ENCODE measurements around the gene SMPD4. TPM values are rescaled to one million over a fixed set of nuclear protein-coding genes. Genes with fewer than 3 reads are reported as not detected.
"Not testable (repeated sequence)": the region's sequence is repeated elsewhere in the genome, so short reads cannot be mapped to it uniquely, and the experiment has no call there.

Gene SMPD4
- total RNA-seq, 2 donors from 2014 or later: 81.6 to 93.9 TPM

- H3K36me3 ChIP-seq (ENCODE audit: control insufficient read depth, insufficient read depth, low read length): peaks cover 9% of the 10 kb centered on the region
- H3K9me3 ChIP-seq (ENCODE audit: control insufficient read depth, low read length): no peaks in the 10 kb centered on the region
- peak overlapping the region; percentile 97 for H3K4me3 Mint-ChIP-seq
- no peaks in the 10 kb centered on the region for H3K9me3 Mint-ChIP-seq
- TF ChIP-seq CTCF (conservative IDR thresholded peaks at IDR 0.05): no peak
- H3K27ac Mint-ChIP-seq: no peak overlapping the region
- H3K27me3 ChIP-seq (ENCODE audit: control insufficient read depth, insufficient read depth, low read length, poor library complexity, severe bottlenecking): no peaks in the 10 kb centered on the region
- H3K27ac ChIP-seq (ENCODE audit: low read depth, low read length): peak overlapping the region; percentile 49
- no peaks in the 10 kb centered on the region for H3K27me3 Mint-ChIP-seq (ENCODE audit: insufficient read depth)
- peak; percentile 60 for DNase-seq
- H3K4me3 ChIP-seq (ENCODE audit: low read length): peak overlapping the region; percentile 78
- H3K4me1 ChIP-seq (ENCODE audit: control insufficient read depth, insufficient read depth, low read length): no peaks in the 10 kb centered on the region
- H3K36me3 Mint-ChIP-seq (ENCODE audit: low read depth): peaks cover 10% of the 10 kb centered on the region
- peaks cover 10% of the 10 kb centered on the region for H3K4me1 Mint-ChIP-seq
- WGBS, 2 experiments (ENCODE audit: insufficient coverage in 1 of 2, insufficient read length in 1 of 2): 77 to 80% methylated on average over 7 to 26 of the region's 26 CpGs
- no peak overlapping the region for H3K9ac ChIP-seq (ENCODE audit: extremely low read depth, low read length, poor library complexity, severe bottlenecking)
Observed at GRCh38 chr2:130183512-130184373, 2.3 kb upstream of the SMPD4 start.

GRCh38 chr2:130182826-130183511, 1.6 kb upstream of the SMPD4 start:
- not testable (repeated sequence) for H3K27ac ChIP-seq (ENCODE audit: low read depth, low read length); H3K27ac Mint-ChIP-seq; H3K4me1 ChIP-seq (ENCODE audit: control insufficient read depth, insufficient read depth, low read length); H3K9me3 ChIP-seq (ENCODE audit: control insufficient read depth, low read length); H3K9me3 Mint-ChIP-seq; H3K27me3 ChIP-seq (ENCODE audit: control insufficient read depth, insufficient read depth, low read length, poor library complexity, severe bottlenecking); DNase-seq; H3K4me1 Mint-ChIP-seq; H3K27me3 Mint-ChIP-seq (ENCODE audit: insufficient read depth)
- 40 to 60% methylated on average over 5 to 23 of the region's 23 CpGs for WGBS, 2 experiments (ENCODE audit: insufficient coverage in 1 of 2, insufficient read length in 1 of 2)
- Histone ChIP-seq H3K9ac (ENCODE audit: extremely low read depth, low read length, poor library complexity, severe bottlenecking) (peak overlapping the region; percentile 34), H3K36me3 (ENCODE audit: control insufficient read depth, insufficient read depth, low read length) (peaks cover 11% of the 10 kb centered on the region), H3K4me3 (ENCODE audit: low read length) (peak overlapping the region; percentile 78)
- H3K4me3 Mint-ChIP-seq: peak overlapping the region; percentile 97
- H3K36me3 Mint-ChIP-seq (ENCODE audit: low read depth): peaks cover 13% of the 10 kb centered on the region

- DNase-seq: peak; percentile 94
- Histone ChIP-seq H3K9ac (ENCODE audit: extremely low read depth, low read length, poor library complexity, severe bottlenecking) (peak within 1 kb of the TSS; percentile 95), H3K4me3 (ENCODE audit: low read length) (peak within 1 kb of the TSS; percentile 98), H3K27ac (ENCODE audit: low read depth, low read length) (peak within 1 kb of the TSS; percentile 73), H3K36me3 (ENCODE audit: control insufficient read depth, insufficient read depth, low read length) (peaks cover 16% of the 10 kb centered on the region)
- not testable (repeated sequence) for H3K4me1 Mint-ChIP-seq; H3K4me1 ChIP-seq (ENCODE audit: control insufficient read depth, insufficient read depth, low read length); H3K27me3 ChIP-seq (ENCODE audit: control insufficient read depth, insufficient read depth, low read length, poor library complexity, severe bottlenecking); H3K9me3 ChIP-seq (ENCODE audit: control insufficient read depth, low read length); H3K9me3 Mint-ChIP-seq; H3K27me3 Mint-ChIP-seq (ENCODE audit: insufficient read depth)
- Mint-ChIP-seq H3K36me3 (ENCODE audit: low read depth) (peaks cover 16% of the 10 kb centered on the region), H3K4me3 (peak within 1 kb of the TSS; percentile 97), H3K27ac (peak within 1 kb of the TSS; percentile 99)
- TF ChIP-seq CTCF (conservative IDR thresholded peaks at IDR 0.05): peak; percentile 85
- WGBS, 2 experiments (ENCODE audit: insufficient coverage in 1 of 2, insufficient read length in 1 of 2): 0% methylated on average over 16 to 75 of the region's 86 CpGs
Observed at GRCh38 chr2:130181880-130182682, 679 bp upstream of the SMPD4 start, which contains the start of gene MZT2B. Gene MZT2B, plus strand, starts transcription at chr2:130182262. Its CDS starts 21 bp downstream, at chr2:130182283.

GRCh38 chr2:130180404-130181324, 738 bp downstream of the SMPD4 start:
- H3K27me3 ChIP-seq (ENCODE audit: control insufficient read depth, insufficient read depth, low read length, poor library complexity, severe bottlenecking); H3K9me3 ChIP-seq (ENCODE audit: control insufficient read depth, low read length); H3K4me1 ChIP-seq (ENCODE audit: control insufficient read depth, insufficient read depth, low read length); H3K4me1 Mint-ChIP-seq; H3K9me3 Mint-ChIP-seq; H3K27me3 Mint-ChIP-seq (ENCODE audit: insufficient read depth); DNase-seq: not testable (repeated sequence)
- Mint-ChIP-seq H3K36me3 (ENCODE audit: low read depth) (peaks cover 18% of the 10 kb centered on the region), H3K4me3 (peak overlapping the region; percentile 97), H3K27ac (peak overlapping the region; percentile 99)
- peak overlapping the region; percentile 57 for H3K27ac ChIP-seq (ENCODE audit: low read depth, low read length)
- peak overlapping the region; percentile 95 for H3K9ac ChIP-seq (ENCODE audit: extremely low read depth, low read length, poor library complexity, severe bottlenecking)
- WGBS, 2 experiments (ENCODE audit: insufficient coverage in 1 of 2, insufficient read length in 1 of 2): 27 to 38% methylated on average over 24 to 38 of the region's 38 CpGs
- peaks cover 21% of the 10 kb centered on the region for H3K36me3 ChIP-seq (ENCODE audit: control insufficient read depth, insufficient read depth, low read length)
- peak overlapping the region; percentile 98 for H3K4me3 ChIP-seq (ENCODE audit: low read length)
